ENCODE data around the gene C3AR1. TPM values are rescaled to one million over a fixed set of nuclear protein-coding genes. Genes with fewer than 3 reads are reported as not detected.

Gene C3AR1
- total and polyA plus RNA-seq, 4 donors: 4.8 to 39.8 (median 23.6) TPM

DNA sequence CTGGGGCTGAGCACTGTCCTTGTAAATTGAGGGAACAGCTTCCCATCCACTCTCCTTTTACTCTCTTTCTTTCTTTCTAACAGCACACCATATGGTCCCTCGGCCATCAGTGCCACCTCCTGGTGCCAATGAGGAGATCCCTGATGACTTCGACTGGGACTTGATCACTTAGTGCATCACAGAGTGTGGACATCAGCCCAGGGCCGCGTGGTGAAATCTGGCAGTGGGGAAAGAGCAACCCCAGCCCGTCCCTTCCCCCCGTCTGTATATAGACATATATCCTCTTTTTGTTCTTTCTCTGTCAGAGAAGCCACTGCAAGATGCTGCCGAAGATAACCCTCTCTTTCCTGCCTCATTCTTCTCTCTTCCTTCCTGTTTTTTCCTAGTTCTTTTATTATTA lies 13.5 kb downstream of the C3AR1 start:
- ATAC-seq (ENCODE audit: low FRiP score) (no peak), DNase-seq (peak in 1 of 2 donors; percentile 80)
- 81 to 82% methylated on average over 7 of the region's 7 CpGs for WGBS, 2 donors

DNA sequence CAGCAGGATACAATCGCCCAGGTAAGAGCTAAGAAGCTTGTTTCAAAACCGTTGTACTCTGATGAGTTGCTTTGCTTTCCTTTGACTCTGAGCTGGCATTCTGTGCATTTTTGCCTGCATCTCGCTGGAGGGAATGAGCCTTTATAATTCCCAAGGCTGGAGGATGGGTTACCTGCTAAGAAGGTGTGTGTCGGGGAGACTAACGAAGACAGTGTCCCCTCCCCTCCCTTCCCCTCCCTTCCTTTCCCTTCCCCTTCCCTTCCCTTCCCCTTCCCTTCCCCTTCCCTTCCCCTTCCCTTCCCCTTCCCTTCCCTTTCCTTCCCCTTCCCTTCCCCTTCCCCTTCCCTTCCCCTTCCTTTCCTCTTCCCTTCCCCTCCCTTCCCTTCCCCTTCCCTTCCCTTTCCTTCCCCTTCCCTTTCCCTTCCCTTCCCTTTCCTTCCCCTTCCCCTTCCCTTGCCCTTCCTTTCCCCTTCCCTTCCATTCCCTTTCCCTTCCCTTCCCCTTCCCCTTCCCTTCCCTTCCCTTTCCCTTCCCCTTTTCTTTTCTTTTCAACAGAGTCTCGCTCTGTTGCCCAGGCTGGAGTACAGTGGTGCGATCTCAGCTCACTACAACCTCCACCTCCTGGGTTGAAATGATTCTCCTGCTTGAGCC lies 15.4 kb downstream of the C3AR1 start:
- no peak overlapping the region for H3K27ac ChIP-seq (ENCODE audit: low read depth in 1 of 2, low read length in 2 of 2)
- peaks cover 11 to 16% of the 10 kb centered on the region in 2 donors for H3K36me3 ChIP-seq (ENCODE audit: control insufficient read depth in 1 of 2, insufficient read depth in 2 of 2, low read length in 1 of 2)
- no peaks in the 10 kb centered on the region for H3K27me3 ChIP-seq (ENCODE audit: control insufficient read depth in 1 of 2, insufficient read depth in 2 of 2, low read length in 1 of 2)
- H3K9me3 ChIP-seq (ENCODE audit: control insufficient read depth, low read length): no peaks in the 10 kb centered on the region
- WGBS, 2 donors: 88 to 92% methylated on average over 7 of the region's 7 CpGs
- ATAC-seq (ENCODE audit: low FRiP score) (no peak), DNase-seq (no peak)
- intact Hi-C loops (cut with DNase I): no loop called here
- no peaks in the 10 kb centered on the region for H3K4me1 ChIP-seq (ENCODE audit: control insufficient read depth in 1 of 2, insufficient read depth in 2 of 2, low read length in 2 of 2)
- no peak overlapping the region for H3K4me3 ChIP-seq (ENCODE audit: low read length in 2 of 2)

More for the DNA sequence above, 13.5 kb downstream of the C3AR1 start:
- Histone ChIP-seq H3K36me3 (ENCODE audit: control insufficient read depth in 1 of 2, insufficient read depth in 2 of 2, low read length in 1 of 2) (peaks cover 11 to 16% of the 10 kb centered on the region in 2 donors), H3K4me3 (ENCODE audit: low read length in 2 of 2) (no peak overlapping the region), H3K4me1 (ENCODE audit: control insufficient read depth in 1 of 2, insufficient read depth in 2 of 2, low read length in 2 of 2) (no peaks in the 10 kb centered on the region), H3K9me3 (ENCODE audit: control insufficient read depth, low read length) (no peaks in the 10 kb centered on the region), H3K27ac (ENCODE audit: low read depth in 1 of 2, low read length in 2 of 2) (no peak overlapping the region), H3K27me3 (ENCODE audit: control insufficient read depth in 1 of 2, insufficient read depth in 2 of 2, low read length in 1 of 2) (no peaks in the 10 kb centered on the region)
- intact Hi-C loops (cut with DNase I): no loop called here

DNA sequence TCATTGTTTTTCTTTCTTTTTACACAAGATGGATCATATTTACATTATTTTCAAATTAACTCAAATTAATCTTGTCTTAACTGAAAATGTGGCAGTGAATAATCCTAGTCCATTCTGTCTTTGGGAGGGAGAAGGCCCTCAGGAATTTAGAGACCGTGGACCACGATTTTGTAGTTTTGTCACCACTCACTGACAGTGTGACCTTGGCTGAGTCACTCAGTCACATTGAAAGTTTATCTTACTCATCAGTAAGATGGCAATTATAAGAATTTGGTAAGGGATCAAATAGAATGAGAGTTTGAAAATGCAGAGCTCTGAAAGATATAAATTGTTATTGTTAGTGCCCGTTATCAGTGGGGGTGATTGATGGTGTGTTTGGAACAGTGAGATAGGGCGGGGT lies 17.3 kb downstream of the C3AR1 start:
- no peak for DNase-seq
- intact Hi-C loops (cut with DNase I): no loop called here
- 81 to 86% methylated on average over 4 of the region's 4 CpGs for WGBS, 2 donors

DNA sequence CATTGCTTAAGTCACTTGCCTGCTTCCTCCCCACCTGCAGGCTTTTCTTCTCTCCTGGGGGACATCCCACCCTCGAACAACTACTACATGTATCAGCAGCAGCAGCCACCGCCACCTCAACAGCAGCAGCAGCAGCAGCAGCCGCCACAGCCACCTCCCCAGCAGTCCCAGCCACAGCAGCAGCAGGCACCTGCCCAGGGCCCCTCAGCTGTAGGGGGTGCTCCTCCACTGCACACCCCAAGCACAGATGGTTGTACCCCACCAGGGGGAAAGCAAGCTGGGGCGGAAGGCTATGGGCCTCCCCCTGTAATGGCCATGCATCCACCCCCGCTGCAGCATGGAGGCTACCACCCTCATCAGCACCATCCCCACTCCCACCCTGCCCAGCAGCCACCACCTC lies 18.3 kb downstream of the C3AR1 start:
- Histone ChIP-seq H3K9me3 (ENCODE audit: control insufficient read depth, low read length) (no peaks in the 10 kb centered on the region), H3K4me1 (ENCODE audit: control insufficient read depth in 1 of 2, insufficient read depth in 2 of 2, low read length in 2 of 2) (no peaks in the 10 kb centered on the region), H3K27ac (ENCODE audit: low read depth in 1 of 2, low read length in 2 of 2) (no peak overlapping the region), H3K27me3 (ENCODE audit: control insufficient read depth in 1 of 2, insufficient read depth in 2 of 2, low read length in 1 of 2) (no peaks in the 10 kb centered on the region), H3K36me3 (ENCODE audit: control insufficient read depth in 1 of 2, insufficient read depth in 2 of 2, low read length in 1 of 2) (peaks cover 17 to 18% of the 10 kb centered on the region in 2 donors), H3K4me3 (ENCODE audit: low read length in 2 of 2) (no peak overlapping the region)
- ATAC-seq (ENCODE audit: low FRiP score) (no peak), DNase-seq (peak in 1 of 2 donors; percentile 41)
- intact Hi-C loops (cut with DNase I): no loop called here
- 94 to 96% methylated on average over 5 of the region's 5 CpGs for WGBS, 2 donors

More for the DNA sequence above, 17.3 kb downstream of the C3AR1 start:
- Histone ChIP-seq H3K27me3 (ENCODE audit: control insufficient read depth in 1 of 2, insufficient read depth in 2 of 2, low read length in 1 of 2) (no peaks in the 10 kb centered on the region), H3K4me3 (ENCODE audit: low read length in 2 of 2) (no peak overlapping the region), H3K4me1 (ENCODE audit: control insufficient read depth in 1 of 2, insufficient read depth in 2 of 2, low read length in 2 of 2) (no peaks in the 10 kb centered on the region), H3K9me3 (ENCODE audit: control insufficient read depth, low read length) (no peaks in the 10 kb centered on the region), H3K27ac (ENCODE audit: low read depth in 1 of 2, low read length in 2 of 2) (no peak overlapping the region), H3K36me3 (ENCODE audit: control insufficient read depth in 1 of 2, insufficient read depth in 2 of 2, low read length in 1 of 2) (peaks cover 13 to 16% of the 10 kb centered on the region in 2 donors)
- no peak for ATAC-seq (ENCODE audit: low FRiP score)

DNA sequence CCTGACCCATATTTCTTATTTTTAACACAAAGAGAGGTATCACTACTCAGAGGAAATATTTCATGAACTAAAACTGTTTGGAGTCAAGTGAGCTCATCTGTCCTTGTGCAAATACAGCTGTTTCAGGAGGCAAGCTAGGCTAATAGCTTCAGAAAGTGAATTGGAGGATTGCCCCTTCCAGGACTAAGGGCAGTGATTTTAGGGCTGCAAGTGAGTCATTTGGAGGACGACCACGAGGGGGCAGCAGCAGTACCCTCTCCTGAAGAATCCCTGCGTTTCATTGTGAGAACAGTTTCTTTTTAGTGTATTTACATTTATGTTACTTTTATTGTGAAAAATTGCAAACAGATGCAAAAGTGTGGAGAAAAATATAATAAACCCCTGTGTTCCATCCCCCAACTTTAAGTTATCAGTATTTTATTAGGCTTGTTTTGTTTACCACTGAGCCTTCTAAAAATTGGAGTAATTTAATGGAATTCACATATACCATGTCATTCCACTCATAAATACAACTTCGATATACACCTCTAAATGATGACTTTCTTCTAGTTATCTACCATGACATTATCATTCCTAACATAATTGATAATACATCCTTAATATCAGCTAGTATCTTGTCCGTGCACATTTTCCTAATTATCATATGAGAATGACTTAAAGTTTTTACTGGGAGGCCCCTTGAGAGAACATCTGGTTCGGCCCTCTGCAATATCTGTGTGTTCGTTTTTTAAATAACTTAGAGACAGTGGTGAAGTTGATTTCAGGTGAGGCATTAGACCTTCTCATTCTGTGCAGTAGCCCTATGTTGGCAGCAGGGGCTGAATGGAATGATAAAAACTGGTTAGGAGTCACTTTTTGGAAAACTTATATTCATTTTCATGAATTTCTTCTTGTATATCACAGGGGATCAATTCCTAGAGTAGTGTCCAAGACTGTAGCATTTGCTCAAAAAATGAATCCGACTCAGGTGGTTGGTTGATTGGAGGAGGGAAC lies 19.9 kb downstream of the C3AR1 start:
- Histone ChIP-seq H3K9me3 (ENCODE audit: control insufficient read depth, low read length) (no peaks in the 10 kb centered on the region), H3K4me1 (ENCODE audit: control insufficient read depth in 1 of 2, insufficient read depth in 2 of 2, low read length in 2 of 2) (no peaks in the 10 kb centered on the region), H3K36me3 (ENCODE audit: control insufficient read depth in 1 of 2, insufficient read depth in 2 of 2, low read length in 1 of 2) (peaks cover 14 to 16% of the 10 kb centered on the region in 2 donors), H3K27me3 (ENCODE audit: control insufficient read depth in 1 of 2, insufficient read depth in 2 of 2, low read length in 1 of 2) (no peaks in the 10 kb centered on the region), H3K27ac (ENCODE audit: low read depth in 1 of 2, low read length in 2 of 2) (peak overlapping the region in 1 of 2 donors; percentile 2), H3K4me3 (ENCODE audit: low read length in 2 of 2) (no peak overlapping the region)
- DNase-seq (peak; percentile 86 to 93), ATAC-seq (ENCODE audit: low FRiP score) (peak; percentile 72)
- 44 to 46% methylated on average over 8 of the region's 8 CpGs for WGBS, 2 donors
- intact Hi-C loops (cut with DNase I): no loop called here

DNA sequence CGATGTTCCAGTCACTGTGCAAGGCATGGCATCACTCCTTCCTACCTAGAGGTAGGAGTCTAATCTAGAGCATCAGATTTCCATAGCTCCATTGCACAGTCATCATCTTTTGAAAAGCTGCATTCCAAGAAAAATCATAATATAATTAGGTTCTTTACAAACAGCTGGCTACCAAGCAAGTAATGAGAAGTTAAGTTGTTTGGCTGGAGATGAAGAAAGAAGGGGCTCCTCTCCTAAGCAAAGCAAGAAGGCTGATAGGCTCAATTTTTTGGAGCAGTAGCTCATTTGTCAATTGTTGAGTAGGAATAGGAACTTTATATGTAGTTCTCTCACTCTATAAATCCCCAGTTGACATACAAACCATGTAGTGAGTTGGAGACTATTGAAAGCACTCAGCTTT lies 25.4 kb downstream of the C3AR1 start:
- Histone ChIP-seq H3K4me3 (ENCODE audit: low read length in 2 of 2) (no peak overlapping the region), H3K27ac (ENCODE audit: low read depth in 1 of 2, low read length in 2 of 2) (no peak overlapping the region), H3K9me3 (ENCODE audit: control insufficient read depth, low read length) (no peaks in the 10 kb centered on the region), H3K4me1 (ENCODE audit: control insufficient read depth in 1 of 2, insufficient read depth in 2 of 2, low read length in 2 of 2) (peaks cover 2 to 10% of the 10 kb centered on the region in 2 donors), H3K27me3 (ENCODE audit: control insufficient read depth in 1 of 2, insufficient read depth in 2 of 2, low read length in 1 of 2) (no peaks in the 10 kb centered on the region), H3K36me3 (ENCODE audit: control insufficient read depth in 1 of 2, insufficient read depth in 2 of 2, low read length in 1 of 2) (peaks cover 8 to 11% of the 10 kb centered on the region in 2 donors)
- ATAC-seq (ENCODE audit: low FRiP score): no peak
- 83 to 87% methylated on average over 1 of the region's 1 CpG for WGBS, 2 donors
- intact Hi-C loops (cut with DNase I): no loop called here
- DNase-seq: no peak

DNA sequence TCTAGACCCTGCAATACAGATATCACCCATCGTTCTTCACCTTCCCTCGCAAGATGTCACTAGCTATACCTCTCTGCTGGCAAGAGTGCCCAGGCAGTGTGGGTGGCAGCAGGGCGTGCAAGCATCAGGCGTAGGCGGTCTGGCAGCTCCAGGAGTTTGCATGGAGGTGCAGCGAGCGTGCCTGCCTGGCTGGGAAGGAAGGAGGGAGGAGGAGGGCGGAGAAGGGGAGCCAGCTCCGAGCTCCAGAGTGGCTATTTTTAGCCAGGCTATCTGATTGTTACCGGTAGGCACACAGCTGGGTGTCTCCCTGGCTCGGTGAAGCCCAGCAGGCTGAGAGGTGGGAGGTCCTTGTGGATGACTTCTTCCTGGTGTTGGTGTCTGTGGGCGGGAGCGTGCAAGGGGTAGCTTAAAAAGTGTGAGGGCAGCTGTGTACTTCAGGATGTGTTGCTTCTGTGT lies 27.5 kb downstream of the C3AR1 start:
- Histone ChIP-seq H3K4me1 (ENCODE audit: control insufficient read depth in 1 of 2, insufficient read depth in 2 of 2, low read length in 2 of 2) (peaks cover 2 to 13% of the 10 kb centered on the region in 2 donors), H3K4me3 (ENCODE audit: low read length in 2 of 2) (no peak overlapping the region), H3K27ac (ENCODE audit: low read depth in 1 of 2, low read length in 2 of 2) (peak overlapping the region in 1 of 2 donors; percentile 46), H3K27me3 (ENCODE audit: control insufficient read depth in 1 of 2, insufficient read depth in 2 of 2, low read length in 1 of 2) (no peaks in the 10 kb centered on the region), H3K9me3 (ENCODE audit: control insufficient read depth, low read length) (no peaks in the 10 kb centered on the region), H3K36me3 (ENCODE audit: control insufficient read depth in 1 of 2, insufficient read depth in 2 of 2, low read length in 1 of 2) (peaks cover 4 to 5% of the 10 kb centered on the region in 2 donors)
- WGBS, 2 donors: 2 to 3% methylated on average over 13 of the region's 13 CpGs
- intact Hi-C loops (cut with DNase I): loop anchor here (2.0 to 5.0 kb wide), 2 partner anchors 44 kb away; partner anchors contain the start of gene NECAP1 (in 2 of the 2)
- DNase-seq (peak; percentile 75 to 82), ATAC-seq (ENCODE audit: low FRiP score) (peak; percentile 76)

DNA sequence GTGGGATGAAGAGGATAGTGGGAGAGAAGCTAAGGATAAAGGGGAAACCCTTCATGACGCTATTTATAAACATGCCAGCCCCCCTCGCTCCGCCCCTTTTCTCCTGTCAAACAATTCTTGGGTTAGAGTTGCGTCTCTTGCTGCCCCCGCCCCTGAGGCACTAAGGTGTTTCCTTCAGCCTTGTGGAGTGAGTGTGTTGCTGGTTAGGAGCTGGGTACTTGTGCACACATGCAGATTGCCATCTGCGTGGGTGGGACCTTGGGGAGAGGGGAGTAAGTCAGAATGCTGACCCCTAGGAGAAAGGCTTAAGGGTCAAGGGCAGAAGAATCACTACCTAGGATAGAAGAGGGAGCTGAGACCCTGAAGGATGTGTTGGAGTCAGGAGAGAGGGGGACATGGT lies 28.2 kb downstream of the C3AR1 start:
- Histone ChIP-seq H3K4me3 (ENCODE audit: low read length in 2 of 2) (no peak overlapping the region), H3K27me3 (ENCODE audit: control insufficient read depth in 1 of 2, insufficient read depth in 2 of 2, low read length in 1 of 2) (no peaks in the 10 kb centered on the region), H3K27ac (ENCODE audit: low read depth in 1 of 2, low read length in 2 of 2) (peak overlapping the region in 1 of 2 donors; percentile 46), H3K36me3 (ENCODE audit: control insufficient read depth in 1 of 2, insufficient read depth in 2 of 2, low read length in 1 of 2) (peaks cover 0 to 2% of the 10 kb centered on the region in 2 donors), H3K9me3 (ENCODE audit: control insufficient read depth, low read length) (no peaks in the 10 kb centered on the region), H3K4me1 (ENCODE audit: control insufficient read depth in 1 of 2, insufficient read depth in 2 of 2, low read length in 2 of 2) (peaks cover 2 to 13% of the 10 kb centered on the region in 2 donors)
- ATAC-seq (ENCODE audit: low FRiP score) (no peak), DNase-seq (no peak)
- intact Hi-C loops (cut with DNase I): loop anchor here (2.0 to 5.0 kb wide), 2 partner anchors 44 to 45 kb away; partner anchors contain the start of gene NECAP1 (in 2 of the 2)
- 40 to 54% methylated on average over 6 of the region's 6 CpGs for WGBS, 2 donors
